Fibroblast of mammary gland (primary cell): ENCODE data around the gene CD109.
A peak's percentile ranks its signal among the peaks of the same experiment; 100 is the strongest.
"Not testable (repeated sequence)": the region's sequence is repeated elsewhere in the genome, so short reads cannot be mapped to it uniquely, and the experiment has no call there.

Experiments used
- DNase-seq: peaks from one replicate; pipeline ENCODE4 v3.0.0-alpha.2; 2010; ENCODE audit warnings: low read depth
- H3K4me3 ChIP-seq: 2 replicates; pipeline ENCODE4 v1.5.1; 2011; ENCODE audit warnings: low read depth, mild to moderate bottlenecking, low read length, moderate library complexity; ENCODE audit not compliant: control insufficient read depth
- TF ChIP-seq, protein P1 (sequence below): conservative IDR thresholded peaks from 2 replicates; pipeline ENCODE4 v1.5.1; 2011; ENCODE audit warnings: low read depth, low read length, inconsistent platforms; ENCODE audit not compliant: control insufficient read depth, insufficient read depth

The CD109 gene

DNA sequence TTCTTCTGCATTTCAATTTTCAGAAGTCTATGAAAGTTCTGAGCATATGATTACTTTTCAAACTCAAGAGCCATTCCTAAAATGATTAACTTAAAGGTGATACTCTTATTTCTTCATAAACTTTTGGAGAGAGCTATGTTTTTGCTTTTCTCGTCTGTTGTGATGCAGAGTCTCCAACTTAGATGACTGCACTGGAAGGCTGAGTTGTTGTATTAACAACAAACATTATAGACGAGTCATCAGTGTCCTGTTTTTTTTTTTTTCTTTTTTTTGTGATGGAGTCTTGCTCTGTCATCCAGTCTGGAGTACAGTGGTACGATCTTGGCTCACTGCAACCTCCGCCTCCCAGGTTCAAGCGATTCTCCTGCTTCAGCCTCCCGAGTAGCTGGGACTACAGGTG lies 101.9 kb downstream of the CD109 start:
- H3K4me3 ChIP-seq = no peak overlapping the region
- DNase-seq = peak; percentile 71

DNA sequence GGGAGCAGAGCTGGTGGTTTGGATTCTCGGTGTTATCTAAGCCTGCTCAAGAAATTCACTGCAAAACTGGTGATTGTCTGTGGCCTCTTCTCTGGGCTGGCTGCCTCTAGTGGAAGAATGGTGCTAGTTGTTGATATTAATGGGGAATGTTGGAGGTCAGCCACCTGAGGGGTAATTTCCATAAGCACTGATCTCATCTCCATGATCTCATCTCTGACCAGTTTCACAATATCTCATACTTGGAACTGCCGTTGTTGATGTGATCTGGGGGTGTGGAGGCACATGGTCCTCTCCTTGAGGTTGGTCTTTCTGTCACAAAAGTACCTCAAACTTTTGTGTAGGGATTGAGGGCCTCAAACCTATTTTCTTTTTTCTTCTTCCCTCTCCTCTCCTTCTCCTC lies 102.6 kb downstream of the CD109 start:
- no peak overlapping the region for H3K4me3 ChIP-seq
- TF ChIP-seq, protein P1, sequence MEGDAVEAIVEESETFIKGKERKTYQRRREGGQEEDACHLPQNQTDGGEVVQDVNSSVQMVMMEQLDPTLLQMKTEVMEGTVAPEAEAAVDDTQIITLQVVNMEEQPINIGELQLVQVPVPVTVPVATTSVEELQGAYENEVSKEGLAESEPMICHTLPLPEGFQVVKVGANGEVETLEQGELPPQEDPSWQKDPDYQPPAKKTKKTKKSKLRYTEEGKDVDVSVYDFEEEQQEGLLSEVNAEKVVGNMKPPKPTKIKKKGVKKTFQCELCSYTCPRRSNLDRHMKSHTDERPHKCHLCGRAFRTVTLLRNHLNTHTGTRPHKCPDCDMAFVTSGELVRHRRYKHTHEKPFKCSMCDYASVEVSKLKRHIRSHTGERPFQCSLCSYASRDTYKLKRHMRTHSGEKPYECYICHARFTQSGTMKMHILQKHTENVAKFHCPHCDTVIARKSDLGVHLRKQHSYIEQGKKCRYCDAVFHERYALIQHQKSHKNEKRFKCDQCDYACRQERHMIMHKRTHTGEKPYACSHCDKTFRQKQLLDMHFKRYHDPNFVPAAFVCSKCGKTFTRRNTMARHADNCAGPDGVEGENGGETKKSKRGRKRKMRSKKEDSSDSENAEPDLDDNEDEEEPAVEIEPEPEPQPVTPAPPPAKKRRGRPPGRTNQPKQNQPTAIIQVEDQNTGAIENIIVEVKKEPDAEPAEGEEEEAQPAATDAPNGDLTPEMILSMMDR = peak; percentile 82
- peak; percentile 98 for DNase-seq

More for the DNA sequence above, 101.9 kb downstream of the CD109 start:
- TF ChIP-seq, protein P1 = no peak

DNA sequence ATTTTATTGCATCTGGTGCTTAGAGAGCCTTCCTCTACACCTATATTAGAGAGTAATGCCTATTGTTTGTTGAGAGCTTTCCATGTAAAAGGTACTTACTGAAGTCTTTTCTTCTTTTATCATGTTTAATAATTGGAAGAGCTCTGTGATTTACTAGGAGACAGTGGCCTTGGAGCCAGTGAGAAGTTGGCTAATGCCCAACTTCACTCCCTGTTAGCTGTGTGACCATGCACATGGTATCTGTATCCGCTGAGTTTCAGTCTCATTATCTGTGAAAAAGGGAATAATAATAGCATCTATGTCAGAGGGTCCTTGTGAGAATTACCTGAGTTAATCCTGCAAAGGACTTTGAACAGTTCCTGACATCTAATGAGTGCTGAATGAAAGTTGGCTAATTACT lies 105.0 kb downstream of the CD109 start:
- TF ChIP-seq, protein P1 = no peak
- no peak overlapping the region for H3K4me3 ChIP-seq
- DNase-seq = peak; percentile 42

DNA sequence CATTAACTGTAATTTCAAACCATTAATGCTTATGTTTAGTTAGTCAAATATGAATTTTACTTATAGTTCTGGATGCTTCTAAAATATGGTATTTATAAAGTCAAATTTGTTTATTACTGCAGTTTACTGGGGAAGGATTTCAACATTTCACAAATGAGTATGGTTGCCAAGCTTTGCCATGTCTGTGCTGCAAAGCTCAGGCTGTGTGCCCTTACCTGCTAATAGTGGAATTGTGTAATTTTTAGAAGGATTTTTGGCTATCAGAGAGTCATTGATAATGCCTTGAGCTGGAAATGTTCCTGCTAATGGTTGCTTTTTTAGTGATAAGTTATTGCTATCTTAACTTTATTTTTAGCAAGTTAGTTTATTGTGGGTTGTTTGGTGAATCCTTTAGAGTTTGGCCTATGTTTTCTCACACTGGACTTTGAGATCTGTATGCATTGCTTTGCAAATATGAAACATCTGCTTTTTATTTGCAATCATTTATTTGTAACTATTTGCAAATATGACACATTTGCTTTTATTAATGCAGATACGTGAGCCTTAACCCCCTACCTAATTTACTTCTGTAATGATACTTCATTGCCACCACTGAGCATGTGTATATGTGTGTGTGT lies 105.8 kb downstream of the CD109 start:
- TF ChIP-seq, protein P1 = no peak

DNA sequence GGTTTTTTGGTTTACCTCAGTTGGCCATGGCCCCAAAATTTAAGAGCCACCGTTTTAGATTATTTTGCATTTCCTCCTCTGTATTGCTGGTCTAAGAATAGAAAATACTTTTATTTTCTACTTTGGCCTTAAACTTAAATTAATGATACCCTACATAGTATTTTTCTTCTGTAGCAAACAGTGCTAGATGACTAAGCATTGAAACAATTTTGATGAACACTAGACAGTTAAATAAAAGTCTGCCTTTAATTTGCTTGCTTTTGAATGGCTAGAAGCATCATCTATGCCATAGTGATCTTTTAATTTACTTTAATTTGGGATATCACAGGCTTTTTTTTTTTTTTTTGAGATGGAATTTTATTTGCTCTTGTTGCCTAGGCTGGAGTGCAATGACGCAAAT lies 106.4 kb downstream of the CD109 start:
- H3K4me3 ChIP-seq = no peak overlapping the region
- TF ChIP-seq, protein P1 = no peak

More for the DNA sequence above, 105.8 kb downstream of the CD109 start:
- DNase-seq = peak; percentile 37
- no peak overlapping the region for H3K4me3 ChIP-seq

DNA sequence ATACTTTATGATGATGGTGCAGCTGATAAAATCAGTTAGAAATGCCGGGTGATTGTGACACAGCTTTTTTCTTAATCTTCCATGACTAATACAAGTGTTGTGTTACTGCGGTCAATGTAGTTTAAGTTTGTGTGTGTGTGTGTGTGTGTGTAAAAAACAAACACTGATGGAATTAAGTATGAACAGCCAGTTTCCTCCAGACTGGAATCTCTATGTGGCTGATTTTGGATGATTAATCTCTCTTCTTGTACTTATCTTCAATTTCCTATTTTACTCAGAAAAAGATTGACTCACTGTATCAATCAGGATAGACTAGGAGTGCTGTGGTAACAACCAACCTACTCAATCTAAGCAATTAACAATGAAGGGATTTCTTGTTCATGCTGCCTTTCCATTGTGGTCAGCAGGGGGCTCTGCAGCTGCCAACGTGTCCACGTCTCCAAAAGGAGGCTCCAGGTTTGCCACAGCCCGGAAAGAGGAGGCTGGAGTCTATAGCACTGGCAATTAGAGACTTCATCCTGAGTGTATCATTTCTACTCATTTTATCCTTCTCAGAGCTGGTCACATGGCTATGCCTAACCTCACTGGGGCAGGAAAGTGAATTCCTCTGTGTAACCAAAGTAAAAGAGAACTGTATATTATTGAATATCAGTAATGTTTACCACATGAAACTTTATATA lies 107.7 kb downstream of the CD109 start:
- H3K4me3 ChIP-seq = no peak overlapping the region
- TF ChIP-seq, protein P1 = peak; percentile 69
- peak; percentile 95 for DNase-seq

More for the DNA sequence above, 106.4 kb downstream of the CD109 start:
- DNase-seq = peak; percentile 36

DNA sequence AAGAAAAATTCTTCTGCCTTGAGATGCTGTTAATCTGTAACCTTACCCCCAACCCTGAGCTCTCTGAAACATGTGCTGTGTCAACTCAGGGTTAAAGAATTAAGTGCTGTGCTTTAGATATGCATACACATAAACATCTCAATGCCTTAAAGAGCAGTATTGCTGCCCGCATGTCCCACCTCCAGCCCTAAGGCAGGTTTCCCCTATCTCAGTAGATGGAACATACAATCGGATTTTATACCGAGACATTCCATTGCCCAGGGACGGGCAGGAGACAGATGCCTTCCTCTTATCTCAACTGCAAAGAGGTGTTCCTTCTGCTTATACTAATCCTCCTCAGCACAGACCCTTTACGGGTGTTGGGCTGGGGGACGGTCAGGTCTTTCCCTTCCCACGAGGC lies 109.2 kb downstream of the CD109 start:
- not testable (repeated sequence) for H3K4me3 ChIP-seq, DNase-seq

DNA sequence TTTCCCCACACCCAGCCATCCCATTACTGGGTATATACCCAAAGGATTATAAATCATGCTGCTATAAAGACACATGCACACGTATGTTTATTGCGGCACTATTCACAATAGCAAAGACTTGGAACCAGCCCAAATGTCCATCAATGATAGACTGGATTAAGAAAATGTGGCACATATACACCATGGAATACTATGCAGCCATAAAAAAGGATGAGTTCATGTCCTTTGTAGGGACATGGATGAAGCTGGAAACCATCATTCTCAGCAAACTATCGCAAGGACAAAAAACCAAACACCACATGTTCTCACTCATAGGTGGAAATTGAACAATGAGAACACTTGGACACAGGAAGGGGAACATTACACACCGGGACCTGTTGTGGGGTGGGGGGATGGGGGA lies 110.0 kb downstream of the CD109 start:
- DNase-seq = not testable (repeated sequence)

More for the DNA sequence above, 110.0 kb downstream of the CD109 start:
- not testable (repeated sequence) for H3K4me3 ChIP-seq
